GM12892 (cell line): Measurements from ENCODE around the gene ADCY4.
A peak's percentile ranks its signal among the peaks of the same experiment; 100 is the strongest.

Experiments
- DNase-seq: peaks from one replicate; pipeline ENCODE4 v3.0.0; 2011; ENCODE audit not compliant: insufficient read length
- FAIRE-seq: peaks from 2 replicates; lab custom pipeline; 2011; peaks lifted over from hg19 to GRCh38; lab: Jason Lieb, UNC
- POLR2A ChIP-seq: IDR thresholded peaks from 2 replicates; pipeline ENCODE4 v1.6.1; 2011; ENCODE audit warnings: low read depth, low read length, control low read depth
- POLR2AphosphoS5 ChIP-seq: IDR thresholded peaks from 2 replicates; pipeline ENCODE4 v1.6.1; 2011; ENCODE audit warnings: low read depth, low read length, control low read depth
- TAF1 ChIP-seq: IDR thresholded peaks from 2 replicates; pipeline ENCODE4 v1.6.1; 2011; ENCODE audit warnings: low read depth, mild to moderate bottlenecking, control low read depth, low read length, borderline replicate concordance

The ADCY4 gene

DNA sequence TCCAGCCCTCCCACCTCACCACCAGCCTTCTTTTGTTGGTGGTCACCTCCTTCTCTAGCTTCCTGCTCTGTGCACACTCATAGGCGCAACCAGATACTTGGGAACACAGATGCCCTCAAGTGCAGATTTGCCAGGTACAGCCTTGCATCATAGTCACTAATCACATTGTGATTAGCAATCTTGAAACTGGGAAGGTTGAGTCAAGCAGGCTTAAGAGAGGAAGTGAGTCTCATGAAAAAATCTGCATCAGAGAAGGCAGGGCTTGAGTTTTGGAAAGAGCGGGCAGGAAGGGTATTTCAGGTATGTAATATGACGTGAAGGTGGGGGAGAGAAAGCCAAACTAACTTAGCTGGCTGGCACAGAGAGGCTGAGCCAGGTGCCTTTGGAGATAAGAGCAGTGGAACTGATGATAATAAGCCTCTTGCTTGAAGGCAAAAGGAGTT is 60.7 kb downstream of the ADCY4 start:
- DNase-seq (peak; percentile 62), FAIRE-seq (peak; percentile 90)
- TF ChIP-seq POLR2AphosphoS5 = no peak
- no peak for TF ChIP-seq POLR2A
- TF ChIP-seq TAF1 = no peak

DNA sequence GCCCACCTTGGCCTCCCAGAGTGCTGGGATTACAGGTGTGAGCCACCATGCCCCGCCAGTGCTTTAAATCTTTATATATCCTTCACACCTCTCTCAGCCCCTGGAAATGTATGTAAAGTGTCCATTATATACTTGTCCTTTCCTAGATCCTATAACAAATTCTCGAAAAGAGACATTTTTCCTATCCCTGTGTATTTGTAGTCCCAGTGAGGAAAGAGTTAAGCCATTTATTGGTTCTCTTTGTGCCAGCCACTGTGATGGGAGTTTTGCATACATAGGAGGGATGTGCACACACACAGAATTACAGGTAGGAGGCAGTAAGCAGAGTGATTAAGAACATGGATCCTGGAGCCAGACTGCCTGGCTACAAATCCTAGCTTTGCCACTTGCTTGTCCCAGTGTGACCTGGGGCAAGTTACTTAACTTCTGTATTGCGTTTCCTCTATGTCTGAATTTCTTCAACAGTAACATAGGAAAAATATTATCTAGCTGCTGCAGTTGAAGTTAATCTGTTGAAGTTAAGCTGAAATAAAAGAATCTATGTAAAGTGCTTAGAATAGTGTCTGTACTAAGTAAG is 61.4 kb downstream of the ADCY4 start:
- FAIRE-seq (no peak), DNase-seq (no peak)
- TF ChIP-seq TAF1 (no peak), POLR2A (no peak), POLR2AphosphoS5 (no peak)

DNA sequence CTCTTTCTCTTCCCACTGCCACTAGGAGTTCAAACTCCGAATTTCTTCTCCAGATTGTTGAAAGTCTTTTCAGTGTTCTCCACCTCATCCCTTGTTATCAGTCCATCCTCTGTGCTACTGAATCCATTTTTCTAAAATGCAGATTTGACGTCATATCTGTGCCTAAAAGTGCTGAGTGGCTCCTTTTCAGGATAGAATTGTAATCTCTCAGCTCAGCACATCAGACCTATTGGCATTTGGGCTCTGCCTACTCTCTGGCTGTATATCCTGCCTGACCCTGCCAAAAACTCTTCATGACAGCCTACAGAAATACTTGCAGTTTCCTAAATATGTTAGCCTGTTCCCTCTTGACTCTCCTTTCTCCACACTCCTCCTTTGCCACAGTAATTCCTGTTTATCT is 62.4 kb downstream of the ADCY4 start:
- FAIRE-seq (no peak), DNase-seq (no peak)
- TF ChIP-seq TAF1 (no peak), POLR2A (no peak), POLR2AphosphoS5 (no peak)

DNA sequence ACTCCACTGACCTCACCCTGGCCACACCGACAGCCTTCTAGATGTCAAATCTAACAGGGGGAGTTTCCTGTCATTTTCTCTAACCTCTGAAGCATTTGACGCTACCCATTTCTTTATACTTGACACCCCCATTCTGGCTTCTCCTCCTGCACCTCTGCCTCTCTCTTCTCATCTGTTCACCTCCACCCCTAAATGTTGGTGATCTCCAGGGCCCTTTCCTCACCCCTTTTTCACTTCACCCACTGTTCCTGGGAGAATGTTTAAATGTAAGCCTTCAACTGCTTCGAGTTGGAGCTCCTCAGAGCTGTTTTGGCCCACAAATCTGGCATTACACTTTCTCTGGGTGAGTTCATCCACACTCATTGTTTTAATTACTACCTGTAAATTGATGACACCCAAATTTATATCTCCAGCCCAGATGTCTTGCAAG is 63.0 kb downstream of the ADCY4 start:
- no peak for DNase-seq
- TF ChIP-seq POLR2AphosphoS5 (no peak), TAF1 (no peak), POLR2A (no peak)
- no peak for FAIRE-seq

DNA sequence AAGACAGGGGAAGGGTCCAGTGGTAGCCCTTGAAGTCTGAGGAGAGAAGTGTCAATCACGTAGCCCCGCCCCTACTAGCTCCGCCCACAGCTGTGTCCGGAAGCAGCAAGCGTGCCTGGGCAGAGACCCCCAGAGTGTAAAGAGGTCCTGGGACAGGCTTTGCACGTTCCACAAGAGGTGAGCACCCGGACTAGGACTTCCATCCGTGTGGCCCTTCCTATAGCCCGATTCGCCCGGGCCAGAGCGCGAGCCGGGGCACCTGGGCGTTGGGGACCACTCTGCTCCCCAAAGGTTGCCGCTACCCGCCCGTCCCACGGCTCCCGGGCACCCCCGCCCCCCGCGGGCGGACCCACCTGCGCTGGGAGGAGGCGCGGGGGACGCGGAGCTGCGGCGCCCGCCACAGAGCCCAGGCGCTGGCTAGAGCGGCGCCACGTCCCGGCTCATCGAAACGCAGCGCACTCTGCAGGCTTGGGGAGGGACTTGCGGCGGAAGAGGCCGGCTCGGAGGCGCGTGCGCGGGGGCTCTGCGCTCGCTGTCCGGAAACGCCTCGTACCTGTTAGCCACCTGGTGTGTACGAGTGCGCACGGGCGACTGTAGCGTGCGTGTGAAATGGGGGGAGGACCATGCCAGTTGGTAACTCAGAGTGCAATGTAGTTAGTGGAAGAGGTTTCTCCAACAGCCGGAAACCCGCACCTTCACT is 63.6 kb downstream of the ADCY4 start, which contains the start of gene RABGGTA:
Gene RABGGTA (minus strand): TSS at position 464 of the 700 bp plus-strand sequence. CDS start 482 bp downstream, outside the sequence.
- TF ChIP-seq POLR2A (peak; percentile 88; the same call in 1 of the 2 replicates), POLR2AphosphoS5 (0 out of 2 replicates have a peak, but pooled peaks have one; percentile 69), TAF1 (peak; percentile 60; the same call in 1 of the 2 replicates)
- DNase-seq (peak; percentile 98), FAIRE-seq (peak; percentile 92)

DNA sequence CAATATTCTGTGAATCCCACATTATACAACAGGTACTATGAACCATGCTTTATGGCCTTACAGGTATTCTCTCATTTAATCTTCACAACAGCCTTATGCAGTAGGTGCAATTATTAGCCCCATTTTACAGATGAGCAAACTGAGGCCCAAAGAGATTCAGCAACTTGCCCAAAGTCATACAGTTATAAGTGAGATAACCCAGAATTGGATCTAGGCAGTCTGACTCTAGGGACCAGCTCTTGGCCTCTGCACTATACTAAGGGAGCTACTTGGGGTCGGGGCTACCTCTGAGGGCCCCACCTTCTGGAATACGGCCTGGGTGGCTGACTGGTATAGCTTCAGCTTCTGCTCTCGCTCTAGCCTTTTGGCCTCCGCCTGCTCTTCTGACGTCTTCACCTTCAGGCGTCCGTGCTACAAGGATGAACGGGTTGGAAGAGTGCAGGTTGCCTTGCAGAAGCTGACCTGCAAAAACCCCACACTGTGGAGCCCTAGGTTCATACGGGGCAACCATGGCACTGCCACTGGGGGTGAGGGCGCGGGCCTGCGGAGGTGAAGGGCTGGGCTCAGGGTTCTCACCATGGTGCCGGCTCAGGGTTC is 64.2 kb downstream of the ADCY4 start:
- DNase-seq (no peak), FAIRE-seq (no peak)
- TF ChIP-seq TAF1 (no peak), POLR2AphosphoS5 (no peak), POLR2A (no peak)

DNA sequence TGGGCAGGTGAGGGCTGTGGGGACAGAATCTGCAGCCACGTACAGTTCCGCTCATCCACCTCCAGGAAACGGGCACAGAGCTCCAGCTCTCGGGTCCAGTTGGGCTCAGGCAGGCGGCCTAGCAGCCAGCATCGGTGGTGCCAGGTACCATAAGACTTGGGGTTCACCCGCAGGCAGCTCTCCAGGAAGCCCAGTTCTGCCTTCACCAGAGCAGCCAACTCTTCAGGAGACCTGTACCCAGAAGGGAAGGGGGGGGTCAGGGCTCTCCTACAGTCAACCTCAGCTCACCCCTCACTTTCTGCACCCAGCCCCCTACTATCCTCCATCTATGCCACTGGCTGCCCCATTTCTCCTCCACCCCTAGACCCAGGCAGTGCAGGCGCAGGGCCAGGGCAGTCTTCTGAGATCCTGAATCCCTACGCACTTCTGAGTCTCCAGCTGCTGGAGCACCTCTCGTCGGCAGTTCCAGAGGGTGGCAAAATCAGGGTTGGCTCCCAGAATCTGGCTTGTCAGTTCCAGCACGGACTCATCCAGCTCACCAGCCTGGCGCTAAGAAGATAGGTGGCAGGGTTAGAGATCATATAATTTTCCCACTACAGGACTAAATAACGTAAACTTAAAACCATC is 64.8 kb downstream of the ADCY4 start:
- TF ChIP-seq POLR2AphosphoS5 = no peak
- no peak for TF ChIP-seq POLR2A
- TF ChIP-seq TAF1 = no peak
- DNase-seq (no peak), FAIRE-seq (no peak)

DNA sequence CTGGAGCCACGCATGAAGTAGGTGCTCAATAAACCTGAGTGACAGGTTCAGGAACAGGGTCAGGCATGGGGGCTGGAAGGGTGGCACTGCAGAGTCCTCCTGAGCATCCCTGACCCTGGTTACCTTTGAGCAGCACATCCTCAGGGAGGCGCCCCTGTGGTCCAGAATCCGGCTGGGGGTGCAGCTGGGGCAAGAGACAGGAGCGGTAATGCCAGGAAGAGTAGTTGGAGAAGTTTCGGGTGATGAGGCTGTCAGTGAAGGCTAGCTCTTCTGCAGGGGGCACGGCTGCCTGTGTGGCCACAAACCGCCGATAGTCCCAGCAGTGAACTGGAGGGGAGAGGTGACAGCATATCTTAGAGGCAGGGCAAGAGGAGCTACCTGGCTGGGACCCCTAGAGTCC is 65.5 kb downstream of the ADCY4 start:
- no peak for FAIRE-seq
- no peak for TF ChIP-seq POLR2A
- no peak for TF ChIP-seq TAF1
- TF ChIP-seq POLR2AphosphoS5 = no peak
- DNase-seq = no peak
